ENCODE measurements around the gene C11orf98. TPM values are rescaled to one million over a fixed set of nuclear protein-coding genes. Genes with fewer than 3 reads are reported as not detected.

C11orf98 gene
- total and polyA plus RNA-seq, 2 of the 13 experiments (the other 11 are each of a cell fraction or from before 2014, with no cell fraction given): 30.4 to 91.8 TPM

DNA sequence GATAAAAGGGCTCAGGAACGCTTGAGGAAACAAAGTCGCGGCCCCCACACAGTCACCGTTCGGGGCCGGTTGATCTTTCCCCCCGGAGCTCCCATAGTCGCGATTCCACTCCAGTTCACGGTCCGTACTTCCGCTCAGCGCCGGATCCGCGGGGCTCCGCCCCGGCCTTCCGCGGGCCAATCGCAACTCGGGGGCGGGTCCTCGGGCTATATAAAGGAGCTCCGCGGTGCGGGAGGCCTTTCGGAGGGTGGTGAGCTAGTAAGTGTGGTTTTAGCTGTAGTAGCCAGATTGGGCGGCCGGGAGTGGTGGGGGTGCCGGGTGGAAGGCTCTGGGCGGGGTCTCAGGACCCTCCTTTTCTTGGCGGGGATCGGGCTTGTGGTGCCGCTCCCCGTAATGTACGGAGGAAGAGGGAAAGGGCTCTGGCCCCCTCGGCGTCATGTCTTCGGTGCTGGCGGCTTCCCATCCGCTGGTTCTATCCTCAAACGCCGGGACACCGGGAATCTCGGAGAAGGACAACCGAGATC is at the start of gene C11orf98, which contains the start of gene CSKMT (continued):
- TF ChIP-seq, protein P1, sequence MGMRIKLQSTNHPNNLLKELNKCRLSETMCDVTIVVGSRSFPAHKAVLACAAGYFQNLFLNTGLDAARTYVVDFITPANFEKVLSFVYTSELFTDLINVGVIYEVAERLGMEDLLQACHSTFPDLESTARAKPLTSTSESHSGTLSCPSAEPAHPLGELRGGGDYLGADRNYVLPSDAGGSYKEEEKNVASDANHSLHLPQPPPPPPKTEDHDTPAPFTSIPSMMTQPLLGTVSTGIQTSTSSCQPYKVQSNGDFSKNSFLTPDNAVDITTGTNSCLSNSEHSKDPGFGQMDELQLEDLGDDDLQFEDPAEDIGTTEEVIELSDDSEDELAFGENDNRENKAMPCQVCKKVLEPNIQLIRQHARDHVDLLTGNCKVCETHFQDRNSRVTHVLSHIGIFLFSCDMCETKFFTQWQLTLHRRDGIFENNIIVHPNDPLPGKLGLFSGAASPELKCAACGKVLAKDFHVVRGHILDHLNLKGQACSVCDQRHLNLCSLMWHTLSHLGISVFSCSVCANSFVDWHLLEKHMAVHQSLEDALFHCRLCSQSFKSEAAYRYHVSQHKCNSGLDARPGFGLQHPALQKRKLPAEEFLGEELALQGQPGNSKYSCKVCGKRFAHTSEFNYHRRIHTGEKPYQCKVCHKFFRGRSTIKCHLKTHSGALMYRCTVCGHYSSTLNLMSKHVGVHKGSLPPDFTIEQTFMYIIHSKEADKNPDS (CRISPR knock-in tag; IDR thresholded peaks at IDR 0.05): no peak
- TF ChIP-seq SALL1 (CRISPR knock-in tag; IDR thresholded peaks at IDR 0.05) (peak; percentile 80), ZNF747 (CRISPR knock-in tag; IDR thresholded peaks at IDR 0.05; ENCODE audit: borderline replicate concordance) (no peak), NFE2L2 (IDR thresholded peaks at IDR 0.05; ENCODE audit: low read length) (no peak), AHR (CRISPR knock-in tag; IDR thresholded peaks at IDR 0.05) (no peak), ELF4 (CRISPR knock-in tag; IDR thresholded peaks at IDR 0.05; ENCODE audit: borderline replicate concordance) (no peak), ZNF430 (CRISPR knock-in tag; IDR thresholded peaks at IDR 0.05) (peak; percentile 54), ZNF446 (CRISPR knock-in tag; IDR thresholded peaks at IDR 0.05) (no peak), FIP1L1 (IDR thresholded peaks at IDR 0.05; ENCODE audit: borderline replicate concordance, insufficient read depth, low read depth, low read length) (peak; percentile 91; the same call in 1 of the 2 replicates), ZMAT3 (CRISPR knock-in tag; conservative IDR thresholded peaks at IDR 0.05) (peak; percentile 46), GFI1 (CRISPR knock-in tag; IDR thresholded peaks at IDR 0.05; ENCODE audit: borderline replicate concordance) (peak; percentile 71; the same call in 1 of the 2 replicates), ZFP41 (CRISPR knock-in tag; IDR thresholded peaks at IDR 0.05; ENCODE audit: borderline replicate concordance) (no peak), ZNF550 (CRISPR knock-in tag; IDR thresholded peaks at IDR 0.05; ENCODE audit: borderline replicate concordance) (no peak), THAP11 (CRISPR knock-in tag; IDR thresholded peaks at IDR 0.05) (peak; percentile 74)
- TF ChIP-seq, protein P2, sequence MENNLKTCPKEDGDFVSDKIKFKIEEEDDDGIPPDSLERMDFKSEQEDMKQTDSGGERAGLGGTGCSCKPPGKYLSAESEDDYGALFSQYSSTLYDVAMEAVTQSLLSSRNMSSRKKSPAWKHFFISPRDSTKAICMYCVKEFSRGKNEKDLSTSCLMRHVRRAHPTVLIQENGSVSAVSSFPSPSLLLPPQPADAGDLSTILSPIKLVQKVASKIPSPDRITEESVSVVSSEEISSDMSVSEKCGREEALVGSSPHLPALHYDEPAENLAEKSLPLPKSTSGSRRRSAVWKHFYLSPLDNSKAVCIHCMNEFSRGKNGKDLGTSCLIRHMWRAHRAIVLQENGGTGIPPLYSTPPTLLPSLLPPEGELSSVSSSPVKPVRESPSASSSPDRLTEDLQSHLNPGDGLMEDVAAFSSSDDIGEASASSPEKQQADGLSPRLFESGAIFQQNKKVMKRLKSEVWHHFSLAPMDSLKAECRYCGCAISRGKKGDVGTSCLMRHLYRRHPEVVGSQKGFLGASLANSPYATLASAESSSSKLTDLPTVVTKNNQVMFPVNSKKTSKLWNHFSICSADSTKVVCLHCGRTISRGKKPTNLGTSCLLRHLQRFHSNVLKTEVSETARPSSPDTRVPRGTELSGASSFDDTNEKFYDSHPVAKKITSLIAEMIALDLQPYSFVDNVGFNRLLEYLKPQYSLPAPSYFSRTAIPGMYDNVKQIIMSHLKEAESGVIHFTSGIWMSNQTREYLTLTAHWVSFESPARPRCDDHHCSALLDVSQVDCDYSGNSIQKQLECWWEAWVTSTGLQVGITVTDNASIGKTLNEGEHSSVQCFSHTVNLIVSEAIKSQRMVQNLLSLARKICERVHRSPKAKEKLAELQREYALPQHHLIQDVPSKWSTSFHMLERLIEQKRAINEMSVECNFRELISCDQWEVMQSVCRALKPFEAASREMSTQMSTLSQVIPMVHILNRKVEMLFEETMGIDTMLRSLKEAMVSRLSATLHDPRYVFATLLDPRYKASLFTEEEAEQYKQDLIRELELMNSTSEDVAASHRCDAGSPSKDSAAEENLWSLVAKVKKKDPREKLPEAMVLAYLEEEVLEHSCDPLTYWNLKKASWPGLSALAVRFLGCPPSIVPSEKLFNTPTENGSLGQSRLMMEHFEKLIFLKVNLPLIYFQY (CRISPR knock-in tag; IDR thresholded peaks at IDR 0.05; ENCODE audit: borderline replicate concordance): peak; percentile 69; the same call in 1 of the 2 replicates
- TF ChIP-seq, protein P3, sequence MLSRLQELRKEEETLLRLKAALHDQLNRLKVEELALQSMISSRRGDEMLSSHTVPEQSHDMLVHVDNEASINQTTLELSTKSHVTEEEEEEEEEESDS (CRISPR knock-in tag; IDR thresholded peaks at IDR 0.05; ENCODE audit: borderline replicate concordance): peak; percentile 31; the same call in 1 of the 2 replicates
- TF ChIP-seq, protein P4, sequence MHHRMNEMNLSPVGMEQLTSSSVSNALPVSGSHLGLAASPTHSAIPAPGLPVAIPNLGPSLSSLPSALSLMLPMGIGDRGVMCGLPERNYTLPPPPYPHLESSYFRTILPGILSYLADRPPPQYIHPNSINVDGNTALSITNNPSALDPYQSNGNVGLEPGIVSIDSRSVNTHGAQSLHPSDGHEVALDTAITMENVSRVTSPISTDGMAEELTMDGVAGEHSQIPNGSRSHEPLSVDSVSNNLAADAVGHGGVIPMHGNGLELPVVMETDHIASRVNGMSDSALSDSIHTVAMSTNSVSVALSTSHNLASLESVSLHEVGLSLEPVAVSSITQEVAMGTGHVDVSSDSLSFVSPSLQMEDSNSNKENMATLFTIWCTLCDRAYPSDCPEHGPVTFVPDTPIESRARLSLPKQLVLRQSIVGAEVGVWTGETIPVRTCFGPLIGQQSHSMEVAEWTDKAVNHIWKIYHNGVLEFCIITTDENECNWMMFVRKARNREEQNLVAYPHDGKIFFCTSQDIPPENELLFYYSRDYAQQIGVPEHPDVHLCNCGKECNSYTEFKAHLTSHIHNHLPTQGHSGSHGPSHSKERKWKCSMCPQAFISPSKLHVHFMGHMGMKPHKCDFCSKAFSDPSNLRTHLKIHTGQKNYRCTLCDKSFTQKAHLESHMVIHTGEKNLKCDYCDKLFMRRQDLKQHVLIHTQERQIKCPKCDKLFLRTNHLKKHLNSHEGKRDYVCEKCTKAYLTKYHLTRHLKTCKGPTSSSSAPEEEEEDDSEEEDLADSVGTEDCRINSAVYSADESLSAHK (CRISPR knock-in tag; IDR thresholded peaks at IDR 0.05; ENCODE audit: borderline replicate concordance): no peak
- TF ChIP-seq, protein P5, sequence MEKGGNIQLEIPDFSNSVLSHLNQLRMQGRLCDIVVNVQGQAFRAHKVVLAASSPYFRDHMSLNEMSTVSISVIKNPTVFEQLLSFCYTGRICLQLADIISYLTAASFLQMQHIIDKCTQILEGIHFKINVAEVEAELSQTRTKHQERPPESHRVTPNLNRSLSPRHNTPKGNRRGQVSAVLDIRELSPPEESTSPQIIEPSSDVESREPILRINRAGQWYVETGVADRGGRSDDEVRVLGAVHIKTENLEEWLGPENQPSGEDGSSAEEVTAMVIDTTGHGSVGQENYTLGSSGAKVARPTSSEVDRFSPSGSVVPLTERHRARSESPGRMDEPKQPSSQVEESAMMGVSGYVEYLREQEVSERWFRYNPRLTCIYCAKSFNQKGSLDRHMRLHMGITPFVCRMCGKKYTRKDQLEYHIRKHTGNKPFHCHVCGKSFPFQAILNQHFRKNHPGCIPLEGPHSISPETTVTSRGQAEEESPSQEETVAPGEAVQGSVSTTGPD (CRISPR knock-in tag; IDR thresholded peaks at IDR 0.05): no peak; the same call in 1 of the 2 replicates

Measured in HepG2 (cell line).